H1 (cell line): ENCODE measurements around the gene AIRE. TPM values are rescaled to one million over a fixed set of nuclear protein-coding genes. Genes with fewer than 3 reads are reported as not detected.

Experiments
- polyA plus RNA-seq, 7 experiments: library from polyadenylated mRNA; depleted of rRNA in 3 of 7; stranded (reverse) in 5 of 7; unstranded in 2 of 7; fragments of >200 nt in 5 of 7; fragments of 200-250 nt in 2 of 7; gene quantifications; 1 replicate in 5 of 7; 2 replicates in 1 of 7; 4 replicates in 1 of 7; pipeline versions ENCODE4 v1.2.1 to v1.2.3, GENCODE V29; 2011 to 2013; ENCODE audit warnings: missing spikeins in 2 of 7, mixed read lengths in 2 of 7
- total RNA-seq: library from RNA; stranded (reverse); fragmentation: NEBNext Ultra II Directional; extraction: Animal tissue kit (Norgen Biotek cat#: 25700); gene quantifications from 2 replicates; pipeline ENCODE4 v1.2.1, GENCODE V29; 2021
- TF ChIP-seq, protein P1 (sequence below): IDR thresholded peaks from 2 replicates; pipeline ENCODE4 v1.6.1; 2012; ENCODE audit warnings: low read length, inconsistent platforms

AIRE gene
- total and polyA plus RNA-seq, 2 of the 8 experiments (the other 6 are each of a cell fraction or from before 2014, with no cell fraction given) = 0.09 TPM; not detected in 1

DNA sequence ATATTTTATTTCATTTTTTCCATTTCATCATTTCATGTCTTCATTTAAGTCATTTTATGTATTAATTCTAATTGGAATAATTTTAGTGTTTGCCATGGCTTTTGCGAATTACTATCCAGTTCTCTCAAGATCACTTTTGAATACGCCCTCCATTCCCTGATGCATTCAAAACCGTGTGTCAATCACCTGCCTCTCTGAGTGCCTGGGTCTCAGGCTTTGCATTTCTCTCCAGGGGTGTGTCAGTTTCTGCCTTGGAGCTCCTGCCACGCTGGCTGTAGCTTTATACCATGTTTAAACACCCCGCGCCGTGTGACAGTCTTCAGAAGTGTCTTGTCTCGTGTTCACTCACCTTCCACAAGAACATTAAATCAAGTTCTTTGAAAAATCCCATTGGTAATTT lies 16.6 kb upstream of the AIRE start (continued):
- TF ChIP-seq, protein P1, sequence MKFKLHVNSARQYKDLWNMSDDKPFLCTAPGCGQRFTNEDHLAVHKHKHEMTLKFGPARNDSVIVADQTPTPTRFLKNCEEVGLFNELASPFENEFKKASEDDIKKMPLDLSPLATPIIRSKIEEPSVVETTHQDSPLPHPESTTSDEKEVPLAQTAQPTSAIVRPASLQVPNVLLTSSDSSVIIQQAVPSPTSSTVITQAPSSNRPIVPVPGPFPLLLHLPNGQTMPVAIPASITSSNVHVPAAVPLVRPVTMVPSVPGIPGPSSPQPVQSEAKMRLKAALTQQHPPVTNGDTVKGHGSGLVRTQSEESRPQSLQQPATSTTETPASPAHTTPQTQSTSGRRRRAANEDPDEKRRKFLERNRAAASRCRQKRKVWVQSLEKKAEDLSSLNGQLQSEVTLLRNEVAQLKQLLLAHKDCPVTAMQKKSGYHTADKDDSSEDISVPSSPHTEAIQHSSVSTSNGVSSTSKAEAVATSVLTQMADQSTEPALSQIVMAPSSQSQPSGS = no peak
